ENCODE measurements around the gene LAMTOR4. TPM values are rescaled to one million over a fixed set of nuclear protein-coding genes. Genes with fewer than 3 reads are reported as not detected.

LAMTOR4 gene
- total RNA-seq, 1 experiment from 2014 or later = 107 TPM

- Histone ChIP-seq H4K20me1 (ENCODE audit: low read length) (peaks cover 6% of the 10 kb centered on the region; the same call in 1 of the 2 replicates), H2AFZ (ENCODE audit: low read length) (peak overlapping the region; percentile 93), H3K79me2 (ENCODE audit: low read length) (peaks cover 32% of the 10 kb centered on the region), H3K4me3 (ENCODE audit: low read length) (peak overlapping the region; percentile 89), H3K27ac (ENCODE audit: low read length) (no peak overlapping the region; the same call in 1 of the 2 replicates), H3F3A (ENCODE audit: low read length, unreplicated experiment) (no peaks in the 10 kb centered on the region), H3K4me1 (ENCODE audit: insufficient read depth, low read length) (peaks cover 22% of the 10 kb centered on the region), H3K36me3 (ENCODE audit: low read depth, low read length) (peaks cover 10% of the 10 kb centered on the region; the same call in 1 of the 2 replicates), H3K9me3 (ENCODE audit: low read length) (no peaks in the 10 kb centered on the region), H3K27me3 (ENCODE audit: low read length) (no peaks in the 10 kb centered on the region), H3K4me2 (ENCODE audit: low read length) (peak overlapping the region; percentile 97), H3K9me2 (replicated peaks; ENCODE audit: low read length) (no peaks in the 10 kb centered on the region), H3K9ac (ENCODE audit: low read length) (peak overlapping the region; percentile 89)
- ATAC-seq (no peak), DNase-seq (no peak)
- TF ChIP-seq CTCF (conservative IDR thresholded peaks at IDR 0.05; ENCODE audit: low read depth, low read length) (no peak), EZH2 (IDR thresholded peaks at IDR 0.05; ENCODE audit: low read length, unreplicated experiment) (no peak), EZH2phosphoT487 (IDR thresholded peaks at IDR 0.05; ENCODE audit: borderline replicate concordance, low read length) (no peak)
- TSS peak; percentile 48 for BruUV-seq (replicated peaks)
- intact Hi-C loops (cut with micrococcal nuclease) = no loop called here
- ChIA-PET CTCF (interaction anchor here (0.6 kb wide), 1 partner anchor 37 kb away, joined by 3 read pairs; no protein-coding TSS in a partner anchor), POLR2A (ENCODE audit: unreplicated experiment) (interaction anchor here (0.6 kb wide), 1 partner anchor 380 kb away, joined by 3 read pairs; no protein-coding TSS in a partner anchor)
These were observed 10.4 kb downstream of the LAMTOR4 start for GRCh38 chr7:100159099-100159623.

- intact Hi-C loops (cut with micrococcal nuclease) = no loop called here
- no peak for ATAC-seq
- DNase-seq = no peak
- ChIA-PET POLR2A (ENCODE audit: unreplicated experiment) (no interaction called here), CTCF (no interaction called here)
- H3K27ac ChIP-seq (ENCODE audit: low read length) = no peak overlapping the region
- H4K20me1 ChIP-seq (ENCODE audit: low read length) = peaks cover 6% of the 10 kb centered on the region; the same call in 1 of the 2 replicates
- no peak overlapping the region for H3K9ac ChIP-seq (ENCODE audit: low read length)
- H3K79me2 ChIP-seq (ENCODE audit: low read length) = peaks cover 32% of the 10 kb centered on the region
- no peak overlapping the region for H3K4me3 ChIP-seq (ENCODE audit: low read length)
- TF ChIP-seq EZH2 (IDR thresholded peaks at IDR 0.05; ENCODE audit: low read length, unreplicated experiment) (no peak), CTCF (conservative IDR thresholded peaks at IDR 0.05; ENCODE audit: low read depth, low read length) (no peak), EZH2phosphoT487 (IDR thresholded peaks at IDR 0.05; ENCODE audit: borderline replicate concordance, low read length) (no peak)
- H3K4me1 ChIP-seq (ENCODE audit: insufficient read depth, low read length) = peaks cover 22% of the 10 kb centered on the region
- no TSS peak for BruUV-seq (replicated peaks)
- H3K9me2 ChIP-seq (replicated peaks; ENCODE audit: low read length) = no peaks in the 10 kb centered on the region
- H3K36me3 ChIP-seq (ENCODE audit: low read depth, low read length) = peaks cover 10% of the 10 kb centered on the region; the same call in 1 of the 2 replicates
- H3F3A ChIP-seq (ENCODE audit: low read length, unreplicated experiment) = no peaks in the 10 kb centered on the region
- no peak overlapping the region for H2AFZ ChIP-seq (ENCODE audit: low read length)
- no peaks in the 10 kb centered on the region for H3K9me3 ChIP-seq (ENCODE audit: low read length)
- H3K27me3 ChIP-seq (ENCODE audit: low read length) = no peaks in the 10 kb centered on the region
- H3K4me2 ChIP-seq (ENCODE audit: low read length) = no peak overlapping the region
These were observed 11.3 kb downstream of the LAMTOR4 start for GRCh38 chr7:100160067-100160466.

GRCh38 chr7:100163006-100163531 is 14.4 kb downstream of the LAMTOR4 start:
- Histone ChIP-seq H3K9me3 (ENCODE audit: low read length) (no peaks in the 10 kb centered on the region), H4K20me1 (ENCODE audit: low read length) (no peaks in the 10 kb centered on the region), H3K36me3 (ENCODE audit: low read depth, low read length) (no peaks in the 10 kb centered on the region), H3K79me2 (ENCODE audit: low read length) (peaks cover 10% of the 10 kb centered on the region; the same call in 1 of the 2 replicates), H3K9me2 (replicated peaks; ENCODE audit: low read length) (no peaks in the 10 kb centered on the region), H3K4me2 (ENCODE audit: low read length) (peak overlapping the region; percentile 13), H2AFZ (ENCODE audit: low read length) (peak overlapping the region; percentile 40; the same call in 1 of the 2 replicates), H3K4me1 (ENCODE audit: insufficient read depth, low read length) (peaks cover 17% of the 10 kb centered on the region; the same call in 1 of the 2 replicates), H3K4me3 (ENCODE audit: low read length) (no peak overlapping the region), H3K9ac (ENCODE audit: low read length) (no peak overlapping the region), H3K27ac (ENCODE audit: low read length) (no peak overlapping the region), H3F3A (ENCODE audit: low read length, unreplicated experiment) (no peaks in the 10 kb centered on the region), H3K27me3 (ENCODE audit: low read length) (no peaks in the 10 kb centered on the region)
- no peak for TF ChIP-seq EZH2 (IDR thresholded peaks at IDR 0.05; ENCODE audit: low read length, unreplicated experiment)
- TF ChIP-seq CTCF (conservative IDR thresholded peaks at IDR 0.05; ENCODE audit: low read depth, low read length) = no peak
- no peak for TF ChIP-seq EZH2phosphoT487 (IDR thresholded peaks at IDR 0.05; ENCODE audit: borderline replicate concordance, low read length)
- intact Hi-C loops (cut with micrococcal nuclease) = loop anchor here (2.0 kb wide), 1 partner anchor 14 kb away; the partner anchor contains the start of genes GPC2 and STAG3
- ATAC-seq (peak; percentile 64), DNase-seq (peak; percentile 66)
- ChIA-PET CTCF (interaction anchor here (0.7 kb wide), 1 partner anchor 30 kb away, joined by 7 read pairs; no protein-coding TSS in a partner anchor), POLR2A (ENCODE audit: unreplicated experiment) (no interaction called here)
- BruUV-seq (replicated peaks) = no TSS peak
